ENCODE results near the gene TMEM179B.

TMEM179B gene

GRCh38 chr11:62831520-62832335 is 44.5 kb downstream of the TMEM179B start, which contains the start of gene STX5:
Gene STX5, minus strand, starts transcription at chr11:62832051. Its CDS starts 808 bp downstream, at chr11:62831243.
- 0 out of 2 replicates have a peak, but pooled peaks have one; percentile 22 for TF ChIP-seq EP300 (IDR thresholded peaks at IDR 0.05; ENCODE audit: borderline replicate concordance)
- TF ChIP-seq ZBTB7A (IDR thresholded peaks at IDR 0.05; ENCODE audit: low read depth) = 0 out of 2 replicates have a peak, but pooled peaks have one; percentile 9
- no peak for TF ChIP-seq YY1 (IDR thresholded peaks at IDR 0.05; ENCODE audit: low read depth)
- peak; percentile 71 for TF ChIP-seq TAF1 (IDR thresholded peaks at IDR 0.05; ENCODE audit: low read depth)
- TF ChIP-seq USF1 (IDR thresholded peaks at IDR 0.05) = peak; percentile 49; the same call in 1 of the 2 replicates
- no peak for TF ChIP-seq NFIC (IDR thresholded peaks at IDR 0.05)
- 0 out of 2 replicates have a peak, but pooled peaks have one; percentile 13 for TF ChIP-seq FOXM1 (IDR thresholded peaks at IDR 0.05; ENCODE audit: borderline replicate concordance, low read depth)
- TF ChIP-seq MAX (IDR thresholded peaks at IDR 0.05) = peak; percentile 22; the same call in 1 of the 2 replicates
- TF ChIP-seq EGR1 (IDR thresholded peaks at IDR 0.05) = peak; percentile 5; the same call in 1 of the 2 replicates
- TF ChIP-seq TEAD4 (IDR thresholded peaks at IDR 0.05) = no peak
- TF ChIP-seq CREB1 (IDR thresholded peaks at IDR 0.05; ENCODE audit: low read depth) = peak; percentile 91

GRCh38 chr11:62832336-62833234 is 45.4 kb downstream of the TMEM179B start, which contains the start of gene TEX54:
Gene TEX54, minus strand, starts transcription at chr11:62832841.
- TF ChIP-seq FOXM1 (IDR thresholded peaks at IDR 0.05; ENCODE audit: borderline replicate concordance, low read depth) (no peak), MAX (IDR thresholded peaks at IDR 0.05) (0 out of 2 replicates have a peak, but pooled peaks have one; percentile 4)

- TF ChIP-seq FOXM1 (IDR thresholded peaks at IDR 0.05; ENCODE audit: borderline replicate concordance, low read depth) = no peak
- TF ChIP-seq YY1 (IDR thresholded peaks at IDR 0.05; ENCODE audit: low read depth) = no peak
- TF ChIP-seq MAX (IDR thresholded peaks at IDR 0.05) = no peak
- no peak for TF ChIP-seq CREB1 (IDR thresholded peaks at IDR 0.05; ENCODE audit: low read depth)
- TF ChIP-seq ZBTB7A (IDR thresholded peaks at IDR 0.05; ENCODE audit: low read depth) = no peak
- no peak for TF ChIP-seq TCF12 (IDR thresholded peaks at IDR 0.05; ENCODE audit: low read depth)
- TF ChIP-seq CEBPB (IDR thresholded peaks at IDR 0.05) = no peak
- no peak for TF ChIP-seq RAD21 (IDR thresholded peaks at IDR 0.05; ENCODE audit: low read depth)
- TF ChIP-seq NFIC (IDR thresholded peaks at IDR 0.05) = no peak
- TF ChIP-seq TAF1 (IDR thresholded peaks at IDR 0.05; ENCODE audit: low read depth) = no peak
- TF ChIP-seq TEAD4 (IDR thresholded peaks at IDR 0.05) = no peak
- no peak for TF ChIP-seq USF1 (IDR thresholded peaks at IDR 0.05)
- no peak for TF ChIP-seq EGR1 (IDR thresholded peaks at IDR 0.05)
- TF ChIP-seq, protein P1, sequence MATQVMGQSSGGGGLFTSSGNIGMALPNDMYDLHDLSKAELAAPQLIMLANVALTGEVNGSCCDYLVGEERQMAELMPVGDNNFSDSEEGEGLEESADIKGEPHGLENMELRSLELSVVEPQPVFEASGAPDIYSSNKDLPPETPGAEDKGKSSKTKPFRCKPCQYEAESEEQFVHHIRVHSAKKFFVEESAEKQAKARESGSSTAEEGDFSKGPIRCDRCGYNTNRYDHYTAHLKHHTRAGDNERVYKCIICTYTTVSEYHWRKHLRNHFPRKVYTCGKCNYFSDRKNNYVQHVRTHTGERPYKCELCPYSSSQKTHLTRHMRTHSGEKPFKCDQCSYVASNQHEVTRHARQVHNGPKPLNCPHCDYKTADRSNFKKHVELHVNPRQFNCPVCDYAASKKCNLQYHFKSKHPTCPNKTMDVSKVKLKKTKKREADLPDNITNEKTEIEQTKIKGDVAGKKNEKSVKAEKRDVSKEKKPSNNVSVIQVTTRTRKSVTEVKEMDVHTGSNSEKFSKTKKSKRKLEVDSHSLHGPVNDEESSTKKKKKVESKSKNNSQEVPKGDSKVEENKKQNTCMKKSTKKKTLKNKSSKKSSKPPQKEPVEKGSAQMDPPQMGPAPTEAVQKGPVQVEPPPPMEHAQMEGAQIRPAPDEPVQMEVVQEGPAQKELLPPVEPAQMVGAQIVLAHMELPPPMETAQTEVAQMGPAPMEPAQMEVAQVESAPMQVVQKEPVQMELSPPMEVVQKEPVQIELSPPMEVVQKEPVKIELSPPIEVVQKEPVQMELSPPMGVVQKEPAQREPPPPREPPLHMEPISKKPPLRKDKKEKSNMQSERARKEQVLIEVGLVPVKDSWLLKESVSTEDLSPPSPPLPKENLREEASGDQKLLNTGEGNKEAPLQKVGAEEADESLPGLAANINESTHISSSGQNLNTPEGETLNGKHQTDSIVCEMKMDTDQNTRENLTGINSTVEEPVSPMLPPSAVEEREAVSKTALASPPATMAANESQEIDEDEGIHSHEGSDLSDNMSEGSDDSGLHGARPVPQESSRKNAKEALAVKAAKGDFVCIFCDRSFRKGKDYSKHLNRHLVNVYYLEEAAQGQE (IDR thresholded peaks at IDR 0.05; ENCODE audit: low read depth) = no peak
- TF ChIP-seq EP300 (IDR thresholded peaks at IDR 0.05; ENCODE audit: borderline replicate concordance) = no peak
These were observed 48.1 kb downstream of the TMEM179B start for GRCh38 chr11:62835336-62835735.

DNA sequence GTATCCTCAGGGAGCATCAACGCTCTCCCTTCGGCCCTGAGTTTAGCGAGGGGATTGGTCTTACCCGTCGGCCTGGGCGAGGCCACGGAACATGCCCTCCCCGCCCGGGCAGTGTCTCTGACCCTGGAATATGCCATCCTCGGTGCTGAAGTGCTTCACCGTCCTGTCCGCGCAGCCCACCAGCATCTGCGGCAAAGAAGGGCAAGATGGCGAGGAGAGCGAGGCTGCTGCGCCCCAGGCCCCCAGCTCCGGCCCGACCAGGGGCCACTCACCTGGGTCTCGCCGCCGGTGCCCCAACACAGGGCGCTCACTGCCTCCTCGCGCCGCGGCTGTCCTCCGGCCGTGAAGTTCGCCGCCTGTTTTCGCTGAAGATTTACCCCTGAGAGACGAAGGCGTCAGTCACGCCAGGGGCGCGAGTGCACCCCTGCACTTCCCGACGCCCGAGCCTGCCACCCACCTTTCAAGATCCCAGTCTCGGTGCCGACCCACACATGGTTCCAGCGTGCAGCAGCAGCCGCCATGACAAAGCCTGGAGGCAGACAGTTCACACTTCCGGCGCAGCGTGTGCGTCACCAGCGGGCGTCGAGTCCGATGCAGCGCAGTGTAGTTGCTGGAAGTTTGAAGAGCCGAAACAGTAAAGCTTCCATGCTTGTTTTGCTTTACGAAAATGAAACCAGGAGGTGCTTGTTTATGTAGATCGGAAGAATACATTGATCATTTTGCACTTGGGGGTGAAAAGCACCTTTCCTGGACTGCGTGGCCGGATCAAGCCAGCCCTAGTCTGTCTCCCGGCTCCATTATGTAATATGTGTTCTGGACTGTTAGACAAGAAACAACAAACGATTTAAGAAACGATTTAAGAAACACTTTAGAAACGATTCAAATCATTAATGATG is 52.1 kb downstream of the TMEM179B start, which contains the start of gene WDR74:
WDR74 (minus strand) TSS at position 541 of the 896 bp plus-strand sequence; CDS start at position 521, 20 bp downstream.
- peak; percentile 99 for TF ChIP-seq TAF1 (IDR thresholded peaks at IDR 0.05; ENCODE audit: low read depth)
- TF ChIP-seq, protein P1 (IDR thresholded peaks at IDR 0.05; ENCODE audit: low read depth) = no peak; the same call in 1 of the 2 replicates
- peak; percentile 97 for TF ChIP-seq CREB1 (IDR thresholded peaks at IDR 0.05; ENCODE audit: low read depth)
- no peak for TF ChIP-seq ZBTB7A (IDR thresholded peaks at IDR 0.05; ENCODE audit: low read depth)
- TF ChIP-seq EP300 (IDR thresholded peaks at IDR 0.05; ENCODE audit: borderline replicate concordance) = no peak
- peak; percentile 99 for TF ChIP-seq YY1 (IDR thresholded peaks at IDR 0.05; ENCODE audit: low read depth)
- TF ChIP-seq CEBPB (IDR thresholded peaks at IDR 0.05) = no peak; the same call in 1 of the 2 replicates
- TF ChIP-seq USF1 (IDR thresholded peaks at IDR 0.05) = peak; percentile 55; the same call in 1 of the 2 replicates
- TF ChIP-seq TEAD4 (IDR thresholded peaks at IDR 0.05) = 0 out of 2 replicates have a peak, but pooled peaks have one; percentile 9
- TF ChIP-seq EGR1 (IDR thresholded peaks at IDR 0.05) = peak; percentile 39; the same call in 1 of the 2 replicates
- TF ChIP-seq FOXM1 (IDR thresholded peaks at IDR 0.05; ENCODE audit: borderline replicate concordance, low read depth) = no peak
- peak; percentile 7; the same call in 1 of the 2 replicates for TF ChIP-seq NFIC (IDR thresholded peaks at IDR 0.05)
- TF ChIP-seq RAD21 (IDR thresholded peaks at IDR 0.05; ENCODE audit: low read depth) = peak; percentile 13; the same call in 1 of the 2 replicates
- peak; percentile 99 for TF ChIP-seq MAX (IDR thresholded peaks at IDR 0.05)
- TF ChIP-seq TCF12 (IDR thresholded peaks at IDR 0.05; ENCODE audit: low read depth) = peak; percentile 72; the same call in 1 of the 2 replicates

Measured in Ishikawa (cell line).